HG02973 (cell line): ENCODE results near the gene COX6B1.
A peak's percentile ranks its signal among the peaks of the same experiment; 100 is the strongest.
"Not testable (repeated sequence)": the region's sequence is repeated elsewhere in the genome, so short reads cannot be mapped to it uniquely, and the experiment has no call there.

Experiments
- ATAC-seq: cut with Tn5 transposase; IDR thresholded peaks from one replicate; pipeline ENCODE4 v1.9.1; 2021; ENCODE audit warnings: moderate library complexity; ENCODE audit not compliant: unreplicated experiment

The COX6B1 gene

GRCh38 chr19:35633727-35634440 is 14.2 kb upstream of the COX6B1 start:
- no peak for ATAC-seq

GRCh38 chr19:35636651-35637050 is 11.5 kb upstream of the COX6B1 start:
- ATAC-seq, result no peak

GRCh38 chr19:35637165-35637564 is 11.0 kb upstream of the COX6B1 start:
- ATAC-seq, result no peak

GRCh38 chr19:35639321-35639639 is 8.8 kb upstream of the COX6B1 start:
- no peak for ATAC-seq

GRCh38 chr19:35639863-35640262 is 8.3 kb upstream of the COX6B1 start:
- ATAC-seq, result no peak

- no peak for ATAC-seq
Measured at GRCh38 chr19:35641515-35642151, 6.5 kb upstream of the COX6B1 start, which contains the start of gene ETV2. ETV2 (plus strand) TSS chr19:35641745; CDS start chr19:35642461, 716 bp downstream.

- ATAC-seq, result no peak
Measured at GRCh38 chr19:35642312-35642711, 5.8 kb upstream of the COX6B1 start.

GRCh38 chr19:35642798-35643254 is 5.3 kb upstream of the COX6B1 start:
- ATAC-seq, result no peak

- peak; percentile 33 for ATAC-seq
Measured at GRCh38 chr19:35643255-35644205, 4.6 kb upstream of the COX6B1 start.

- peak; percentile 56 for ATAC-seq
Measured at GRCh38 chr19:35644206-35644986, 3.7 kb upstream of the COX6B1 start.

- no peak for ATAC-seq
Measured at GRCh38 chr19:35644987-35645679, 3.0 kb upstream of the COX6B1 start.

- ATAC-seq, result no peak
Measured at GRCh38 chr19:35645680-35646511, 2.2 kb upstream of the COX6B1 start.

GRCh38 chr19:35650581-35650980 is 2.5 kb downstream of the COX6B1 start:
- ATAC-seq, result no peak

- ATAC-seq, result not testable (repeated sequence)
Measured at GRCh38 chr19:35654828-35655227, 6.7 kb downstream of the COX6B1 start.

- no peak for ATAC-seq
Measured at GRCh38 chr19:35655600-35655999, 7.5 kb downstream of the COX6B1 start.

- no peak for ATAC-seq
Measured at GRCh38 chr19:35656700-35657099, 8.6 kb downstream of the COX6B1 start.

GRCh38 chr19:35657904-35658700 is 10.0 kb downstream of the COX6B1 start:
- no peak for ATAC-seq

GRCh38 chr19:35661995-35662340 is 13.8 kb downstream of the COX6B1 start:
- no peak for ATAC-seq
